ENCODE measurements around the gene GRM8.

Gene GRM8

DNA sequence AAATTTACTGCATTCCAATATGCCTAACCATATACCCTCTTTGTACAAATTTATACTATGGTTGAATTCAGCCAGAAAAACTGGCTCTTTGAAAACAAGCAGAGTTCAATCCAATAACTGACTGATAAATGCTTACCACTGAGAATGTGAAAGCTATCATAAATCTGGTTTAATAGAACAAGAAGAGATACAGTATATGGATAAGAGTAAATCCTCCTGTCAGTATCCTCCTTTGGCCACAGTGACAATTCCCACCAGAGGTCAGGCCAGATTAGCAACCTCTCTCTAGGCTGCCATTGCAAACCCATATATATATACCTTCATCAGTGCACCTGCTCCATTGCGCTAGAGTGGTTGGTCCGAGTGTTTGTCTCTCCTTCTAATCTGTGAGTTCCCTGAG is 647.2 kb downstream of the GRM8 start:
- Histone ChIP-seq H3K27ac (ENCODE audit: low read depth, low read length) (no peak overlapping the region), H3K4me1 (ENCODE audit: control insufficient read depth in 1 of 2, insufficient read depth in 2 of 2, low read length in 2 of 2) (no peaks in the 10 kb centered on the region), H3K36me3 (ENCODE audit: control insufficient read depth in 1 of 2, insufficient read depth in 2 of 2, low read length in 2 of 2) (no peaks in the 10 kb centered on the region), H3K9me3 (ENCODE audit: control insufficient read depth in 1 of 2, low read length in 2 of 2) (no peaks in the 10 kb centered on the region), H3K4me3 (ENCODE audit: low read depth in 1 of 2, low read length in 2 of 2) (no peak overlapping the region), H3K9ac (ENCODE audit: low read depth in 1 of 2, low read length in 2 of 2) (no peak overlapping the region), H3K27me3 (ENCODE audit: control insufficient read depth in 1 of 2, insufficient read depth in 2 of 2, low read length in 2 of 2) (no peaks in the 10 kb centered on the region)

DNA sequence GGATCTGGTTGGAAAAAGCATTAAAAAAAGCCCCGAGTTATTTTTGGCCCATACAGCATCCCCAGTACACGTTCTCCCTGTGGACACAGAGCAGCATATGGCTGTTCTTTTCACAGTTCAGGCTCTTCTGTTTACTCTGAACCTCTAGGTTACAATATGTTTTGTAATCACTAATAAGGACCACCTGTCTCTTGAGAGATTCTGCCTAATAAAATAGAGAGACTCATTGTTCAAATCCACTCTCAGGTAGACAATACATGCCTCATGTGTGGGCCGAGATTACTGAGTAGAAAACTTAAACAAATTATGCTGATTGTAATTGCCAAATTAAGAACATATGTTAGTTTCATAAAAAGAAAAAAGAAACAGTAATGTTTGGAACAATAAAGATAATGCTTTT is 647.7 kb downstream of the GRM8 start:
- Histone ChIP-seq H3K4me1 (ENCODE audit: control insufficient read depth in 1 of 2, insufficient read depth in 2 of 2, low read length in 2 of 2) (no peaks in the 10 kb centered on the region), H3K27me3 (ENCODE audit: control insufficient read depth in 1 of 2, insufficient read depth in 2 of 2, low read length in 2 of 2) (no peaks in the 10 kb centered on the region), H3K9me3 (ENCODE audit: control insufficient read depth in 1 of 2, low read length in 2 of 2) (no peaks in the 10 kb centered on the region), H3K27ac (ENCODE audit: low read depth, low read length) (no peak overlapping the region), H3K4me3 (ENCODE audit: low read depth in 1 of 2, low read length in 2 of 2) (no peak overlapping the region), H3K9ac (ENCODE audit: low read depth in 1 of 2, low read length in 2 of 2) (no peak overlapping the region), H3K36me3 (ENCODE audit: control insufficient read depth in 1 of 2, insufficient read depth in 2 of 2, low read length in 2 of 2) (no peaks in the 10 kb centered on the region)

DNA sequence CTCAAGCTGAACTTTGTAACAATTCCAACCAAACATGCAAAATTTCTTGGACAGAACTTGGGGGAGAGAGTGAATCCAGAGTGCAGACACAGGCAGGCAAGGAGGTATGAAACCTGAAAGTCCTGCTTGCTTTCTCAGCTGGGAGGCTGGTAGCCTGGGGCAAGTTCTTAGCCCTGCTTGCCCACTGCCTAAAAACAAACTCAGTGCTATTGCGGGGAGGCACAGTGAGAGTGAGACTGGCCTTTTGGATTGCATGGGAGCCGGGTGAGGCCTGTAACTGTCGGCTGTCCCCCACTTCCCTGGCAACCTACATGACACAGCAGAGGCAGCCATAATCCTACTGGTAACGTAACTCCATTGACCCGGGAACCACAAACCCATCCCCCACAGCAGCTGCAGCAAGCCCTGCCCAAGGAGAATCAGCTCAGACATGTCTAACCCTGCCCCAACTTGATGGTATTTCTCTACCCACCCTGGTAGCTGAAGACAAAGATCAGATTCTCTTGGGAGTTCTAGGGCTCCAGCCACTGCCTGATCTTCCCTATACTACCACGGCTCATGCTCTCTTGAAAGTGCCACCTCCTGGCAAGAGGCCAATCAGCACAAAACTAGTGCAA is 663.6 kb downstream of the GRM8 start:
- Histone ChIP-seq H3K4me3 (ENCODE audit: low read depth in 1 of 2, low read length in 2 of 2) (no peak overlapping the region), H3K4me1 (ENCODE audit: control insufficient read depth in 1 of 2, insufficient read depth in 2 of 2, low read length in 2 of 2) (no peaks in the 10 kb centered on the region), H3K36me3 (ENCODE audit: control insufficient read depth in 1 of 2, insufficient read depth in 2 of 2, low read length in 2 of 2) (no peaks in the 10 kb centered on the region)

DNA sequence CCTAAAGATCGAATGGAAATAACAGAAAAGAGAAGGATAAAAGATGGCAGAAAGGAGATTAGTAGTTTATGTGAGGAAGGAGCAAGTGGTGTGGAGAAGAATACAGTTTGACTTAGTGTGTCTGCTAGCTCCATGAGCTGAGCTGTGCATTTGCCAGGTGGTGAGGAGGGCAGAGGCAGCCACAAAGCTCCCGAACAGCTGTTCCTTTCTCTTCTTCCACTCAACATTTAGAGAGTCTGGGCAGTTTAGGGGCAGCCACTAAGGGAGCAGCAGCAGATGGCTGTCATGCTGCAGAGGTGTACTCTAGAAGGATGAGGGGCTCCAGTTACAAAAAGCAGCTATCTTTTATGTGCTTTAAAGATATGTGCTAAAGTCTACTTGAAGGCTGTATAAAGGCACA is 674.4 kb downstream of the GRM8 start:
- Histone ChIP-seq H3K27ac (ENCODE audit: low read depth, low read length) (no peak overlapping the region), H3K9me3 (ENCODE audit: control insufficient read depth in 1 of 2, low read length in 2 of 2) (no peaks in the 10 kb centered on the region), H3K36me3 (ENCODE audit: control insufficient read depth in 1 of 2, insufficient read depth in 2 of 2, low read length in 2 of 2) (no peaks in the 10 kb centered on the region), H3K27me3 (ENCODE audit: control insufficient read depth in 1 of 2, insufficient read depth in 2 of 2, low read length in 2 of 2) (no peaks in the 10 kb centered on the region), H3K4me3 (ENCODE audit: low read depth in 1 of 2, low read length in 2 of 2) (no peak overlapping the region), H3K4me1 (ENCODE audit: control insufficient read depth in 1 of 2, insufficient read depth in 2 of 2, low read length in 2 of 2) (no peaks in the 10 kb centered on the region), H3K9ac (ENCODE audit: low read depth in 1 of 2, low read length in 2 of 2) (no peak overlapping the region)

More for the DNA sequence above, 663.6 kb downstream of the GRM8 start:
- Histone ChIP-seq H3K9me3 (ENCODE audit: control insufficient read depth in 1 of 2, low read length in 2 of 2) (peaks cover 0 to 5% of the 10 kb centered on the region in 2 donors), H3K9ac (ENCODE audit: low read depth in 1 of 2, low read length in 2 of 2) (no peak overlapping the region), H3K27me3 (ENCODE audit: control insufficient read depth in 1 of 2, insufficient read depth in 2 of 2, low read length in 2 of 2) (no peaks in the 10 kb centered on the region), H3K27ac (ENCODE audit: low read depth, low read length) (no peak overlapping the region)

DNA sequence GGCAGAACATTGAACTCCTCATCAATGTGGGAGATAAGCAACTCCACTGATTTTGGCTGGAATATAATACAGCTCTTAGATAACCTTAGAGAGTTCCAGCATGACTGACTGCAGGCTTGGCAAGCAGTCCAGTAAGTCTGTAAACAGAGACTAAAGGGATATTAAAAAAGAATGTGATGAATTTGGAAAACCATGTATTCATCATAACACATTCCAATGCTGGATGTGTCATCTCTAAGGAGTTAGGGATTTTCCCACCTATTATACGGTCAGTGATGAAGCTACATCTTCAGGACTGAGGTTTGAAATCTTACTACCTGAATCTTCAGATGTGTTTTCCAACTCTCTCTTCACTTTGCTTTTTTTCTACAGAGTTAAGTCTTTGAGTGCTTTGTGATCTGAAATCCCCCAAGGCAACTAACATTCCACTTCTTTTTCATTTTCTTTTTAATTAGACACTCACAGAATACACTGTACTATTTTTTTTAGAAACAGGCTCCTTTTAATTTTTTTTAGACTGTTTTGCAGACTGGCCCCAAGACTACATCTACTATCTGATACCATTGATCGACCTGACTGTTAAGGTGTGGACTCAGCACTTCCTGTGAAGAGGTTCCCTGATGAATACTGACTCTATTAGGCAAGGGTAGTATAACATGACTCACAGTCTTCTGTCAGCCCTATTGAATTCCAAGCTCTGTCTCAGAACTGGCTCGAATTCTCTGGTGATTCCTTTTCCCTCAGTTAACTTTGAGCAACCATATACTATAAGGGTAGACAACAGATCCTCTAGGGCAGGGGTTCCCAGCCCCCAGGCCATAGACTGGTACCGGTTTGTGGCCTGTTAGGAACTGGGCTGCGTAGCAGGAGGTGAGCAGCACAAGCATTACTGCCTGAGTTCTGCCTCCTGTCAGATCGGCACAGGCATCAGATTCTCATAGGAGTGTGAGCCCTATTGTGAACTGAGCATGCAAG is 678.2 kb downstream of the GRM8 start:
- H3K36me3 ChIP-seq (ENCODE audit: control insufficient read depth in 1 of 2, insufficient read depth in 2 of 2, low read length in 2 of 2) = no peaks in the 10 kb centered on the region
- no peaks in the 10 kb centered on the region for H3K27me3 ChIP-seq (ENCODE audit: control insufficient read depth in 1 of 2, insufficient read depth in 2 of 2, low read length in 2 of 2)
- H3K9me3 ChIP-seq (ENCODE audit: control insufficient read depth in 1 of 2, low read length in 2 of 2) = no peaks in the 10 kb centered on the region
- no peak overlapping the region for H3K27ac ChIP-seq (ENCODE audit: low read depth, low read length)
- no peak overlapping the region for H3K4me3 ChIP-seq (ENCODE audit: low read depth in 1 of 2, low read length in 2 of 2)
- H3K4me1 ChIP-seq (ENCODE audit: control insufficient read depth in 1 of 2, insufficient read depth in 2 of 2, low read length in 2 of 2) = no peaks in the 10 kb centered on the region
- H3K9ac ChIP-seq (ENCODE audit: low read depth in 1 of 2, low read length in 2 of 2) = no peak overlapping the region

DNA sequence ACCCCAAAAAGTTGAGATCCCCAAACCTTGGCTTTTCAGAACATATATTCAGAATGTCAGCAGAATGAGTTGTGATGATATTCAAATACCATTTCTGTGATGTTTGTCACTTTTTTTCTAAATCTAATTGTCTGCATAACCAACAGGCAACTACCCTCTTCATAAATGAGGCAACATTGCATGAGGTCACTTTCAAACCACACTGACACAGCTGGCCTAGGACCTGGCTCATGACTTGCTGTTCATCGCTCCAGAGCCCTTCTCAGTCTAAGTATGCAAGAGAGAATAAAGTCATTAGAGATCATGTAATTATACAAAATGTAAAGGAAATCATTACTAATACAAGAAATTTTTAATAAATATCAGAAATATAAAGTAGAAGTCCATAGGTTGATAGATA is 681.9 kb downstream of the GRM8 start:
- no peaks in the 10 kb centered on the region for H3K27me3 ChIP-seq (ENCODE audit: control insufficient read depth in 1 of 2, insufficient read depth in 2 of 2, low read length in 2 of 2)
- H3K9ac ChIP-seq (ENCODE audit: low read depth in 1 of 2, low read length in 2 of 2) = no peak overlapping the region
- no peaks in the 10 kb centered on the region for H3K4me1 ChIP-seq (ENCODE audit: control insufficient read depth in 1 of 2, insufficient read depth in 2 of 2, low read length in 2 of 2)
- H3K9me3 ChIP-seq (ENCODE audit: control insufficient read depth in 1 of 2, low read length in 2 of 2) = peaks cover 0 to 2% of the 10 kb centered on the region in 2 donors
- no peak overlapping the region for H3K4me3 ChIP-seq (ENCODE audit: low read depth in 1 of 2, low read length in 2 of 2)
- no peaks in the 10 kb centered on the region for H3K36me3 ChIP-seq (ENCODE audit: control insufficient read depth in 1 of 2, insufficient read depth in 2 of 2, low read length in 2 of 2)
- no peak overlapping the region for H3K27ac ChIP-seq (ENCODE audit: low read depth, low read length)

DNA sequence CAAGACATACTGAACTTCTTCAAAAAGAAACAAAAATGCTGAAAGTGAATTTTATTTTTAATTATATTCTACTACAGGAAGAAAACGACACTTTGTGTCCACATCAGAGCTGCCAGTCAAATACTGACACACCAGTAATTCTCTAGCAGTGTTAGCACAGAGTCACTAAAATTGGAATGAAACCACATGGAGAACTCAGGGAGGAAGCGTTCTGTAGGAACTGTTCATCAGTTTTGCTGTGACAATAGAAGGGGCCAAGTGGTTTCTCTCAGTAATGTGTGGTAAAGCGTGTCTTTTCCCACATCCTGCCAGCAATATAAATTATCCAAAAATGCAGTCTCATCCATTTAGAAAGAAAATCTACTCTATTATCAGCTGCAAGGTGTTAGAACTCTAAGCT is 683.3 kb downstream of the GRM8 start:
- H3K9me3 ChIP-seq (ENCODE audit: control insufficient read depth in 1 of 2, low read length in 2 of 2) = peaks cover 0 to 5% of the 10 kb centered on the region in 2 donors
- no peak overlapping the region for H3K4me3 ChIP-seq (ENCODE audit: low read depth in 1 of 2, low read length in 2 of 2)
- no peaks in the 10 kb centered on the region for H3K27me3 ChIP-seq (ENCODE audit: control insufficient read depth in 1 of 2, insufficient read depth in 2 of 2, low read length in 2 of 2)
- H3K36me3 ChIP-seq (ENCODE audit: control insufficient read depth in 1 of 2, insufficient read depth in 2 of 2, low read length in 2 of 2) = no peaks in the 10 kb centered on the region
- H3K4me1 ChIP-seq (ENCODE audit: control insufficient read depth in 1 of 2, insufficient read depth in 2 of 2, low read length in 2 of 2) = no peaks in the 10 kb centered on the region
- no peak overlapping the region for H3K9ac ChIP-seq (ENCODE audit: low read depth in 1 of 2, low read length in 2 of 2)
- no peak overlapping the region for H3K27ac ChIP-seq (ENCODE audit: low read depth, low read length)

DNA sequence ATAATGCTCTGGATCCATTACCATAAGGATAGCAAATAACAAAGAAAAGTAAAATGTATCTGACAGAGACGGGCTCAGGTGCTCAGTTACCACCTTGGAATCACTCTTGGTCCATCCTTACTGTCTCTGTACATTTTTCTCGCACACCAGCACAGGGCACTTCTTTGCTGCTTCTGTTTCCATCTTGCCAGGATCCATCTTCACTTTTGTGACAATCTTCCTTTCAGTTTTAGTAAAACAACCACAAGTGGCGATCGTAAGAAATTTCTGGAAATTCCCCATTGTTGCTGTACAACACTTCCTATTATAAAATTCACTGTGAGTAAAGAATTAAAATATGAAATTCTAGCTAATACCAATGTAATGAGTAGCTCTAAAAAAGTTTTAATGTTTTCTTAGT is 695.5 kb downstream of the GRM8 start:
- H3K36me3 ChIP-seq (ENCODE audit: control insufficient read depth in 1 of 2, insufficient read depth in 2 of 2, low read length in 2 of 2) = no peaks in the 10 kb centered on the region
- H3K9ac ChIP-seq (ENCODE audit: low read depth in 1 of 2, low read length in 2 of 2) = no peak overlapping the region
- no peak overlapping the region for H3K4me3 ChIP-seq (ENCODE audit: low read depth in 1 of 2, low read length in 2 of 2)
- H3K4me1 ChIP-seq (ENCODE audit: control insufficient read depth in 1 of 2, insufficient read depth in 2 of 2, low read length in 2 of 2) = no peaks in the 10 kb centered on the region
- H3K27ac ChIP-seq (ENCODE audit: low read depth, low read length) = no peak overlapping the region
- no peaks in the 10 kb centered on the region for H3K9me3 ChIP-seq (ENCODE audit: control insufficient read depth in 1 of 2, low read length in 2 of 2)
- no peaks in the 10 kb centered on the region for H3K27me3 ChIP-seq (ENCODE audit: control insufficient read depth in 1 of 2, insufficient read depth in 2 of 2, low read length in 2 of 2)

DNA sequence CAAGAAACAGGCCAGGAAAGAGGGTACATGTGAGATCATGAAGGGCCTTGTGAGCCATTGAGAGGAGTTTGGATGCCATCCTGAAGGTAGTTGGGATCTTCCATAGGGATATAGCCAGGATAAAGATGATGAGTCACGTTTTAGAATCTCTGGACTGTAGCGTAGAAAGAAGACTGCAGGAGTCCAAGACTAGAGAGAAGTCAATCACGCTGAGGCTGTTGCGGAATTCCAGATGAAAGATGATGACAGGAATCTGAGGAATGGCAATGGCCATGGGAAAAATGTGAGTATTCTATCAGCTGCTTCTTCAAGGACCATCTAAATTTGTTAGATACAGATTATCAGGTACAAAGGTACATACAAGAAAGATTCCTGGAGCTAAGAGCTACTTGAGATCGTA is 711.3 kb downstream of the GRM8 start:
- Histone ChIP-seq H3K9me3 (ENCODE audit: control insufficient read depth in 1 of 2, low read length in 2 of 2) (peaks cover 0 to 3% of the 10 kb centered on the region in 2 donors), H3K27ac (ENCODE audit: low read depth, low read length) (no peak overlapping the region), H3K27me3 (ENCODE audit: control insufficient read depth in 1 of 2, insufficient read depth in 2 of 2, low read length in 2 of 2) (no peaks in the 10 kb centered on the region), H3K4me1 (ENCODE audit: control insufficient read depth in 1 of 2, insufficient read depth in 2 of 2, low read length in 2 of 2) (no peaks in the 10 kb centered on the region), H3K36me3 (ENCODE audit: control insufficient read depth in 1 of 2, insufficient read depth in 2 of 2, low read length in 2 of 2) (no peaks in the 10 kb centered on the region), H3K9ac (ENCODE audit: low read depth in 1 of 2, low read length in 2 of 2) (no peak overlapping the region), H3K4me3 (ENCODE audit: low read depth in 1 of 2, low read length in 2 of 2) (no peak overlapping the region)

DNA sequence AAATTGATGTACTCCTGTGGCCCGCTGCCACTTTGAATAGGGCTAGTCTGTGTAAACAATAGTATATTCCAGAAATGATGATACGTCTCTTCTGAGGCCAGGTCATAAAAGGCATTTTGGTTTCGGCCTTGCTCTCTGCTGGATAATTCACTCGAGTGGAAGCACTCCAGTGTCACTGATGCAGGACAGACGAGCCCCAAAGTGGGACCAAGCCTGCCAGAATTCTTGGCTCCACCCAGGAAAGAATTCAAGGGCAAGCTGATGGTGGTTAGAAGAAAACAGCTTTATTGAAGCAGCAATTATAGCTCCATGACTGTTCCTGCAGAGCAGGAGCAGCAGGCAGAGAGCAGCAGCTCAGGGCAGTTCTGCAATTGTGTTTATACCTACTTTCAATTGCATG is 717.6 kb downstream of the GRM8 start:
- Histone ChIP-seq H3K9ac (ENCODE audit: low read depth in 1 of 2, low read length in 2 of 2) (no peak overlapping the region), H3K27me3 (ENCODE audit: control insufficient read depth in 1 of 2, insufficient read depth in 2 of 2, low read length in 2 of 2) (no peaks in the 10 kb centered on the region), H3K36me3 (ENCODE audit: control insufficient read depth in 1 of 2, insufficient read depth in 2 of 2, low read length in 2 of 2) (no peaks in the 10 kb centered on the region), H3K4me1 (ENCODE audit: control insufficient read depth in 1 of 2, insufficient read depth in 2 of 2, low read length in 2 of 2) (no peaks in the 10 kb centered on the region), H3K4me3 (ENCODE audit: low read depth in 1 of 2, low read length in 2 of 2) (no peak overlapping the region), H3K27ac (ENCODE audit: low read depth, low read length) (no peak overlapping the region), H3K9me3 (ENCODE audit: control insufficient read depth in 1 of 2, low read length in 2 of 2) (peaks cover 10 to 14% of the 10 kb centered on the region in 2 donors)

Measured in duodenal mucosa (tissue), 2 donors.